8988T (cell line): Measurements from ENCODE around the gene RBM15.

Source experiments
- DNase-seq: peaks from one replicate; pipeline ENCODE4 v3.0.0; 2011

Gene RBM15

GRCh38 chr1:110355321-110355720 is 16.1 kb downstream of the RBM15 start:
- no peak for DNase-seq

- DNase-seq = no peak
These were observed 17.2 kb downstream of the RBM15 start for GRCh38 chr1:110356379-110356778.

DNA sequence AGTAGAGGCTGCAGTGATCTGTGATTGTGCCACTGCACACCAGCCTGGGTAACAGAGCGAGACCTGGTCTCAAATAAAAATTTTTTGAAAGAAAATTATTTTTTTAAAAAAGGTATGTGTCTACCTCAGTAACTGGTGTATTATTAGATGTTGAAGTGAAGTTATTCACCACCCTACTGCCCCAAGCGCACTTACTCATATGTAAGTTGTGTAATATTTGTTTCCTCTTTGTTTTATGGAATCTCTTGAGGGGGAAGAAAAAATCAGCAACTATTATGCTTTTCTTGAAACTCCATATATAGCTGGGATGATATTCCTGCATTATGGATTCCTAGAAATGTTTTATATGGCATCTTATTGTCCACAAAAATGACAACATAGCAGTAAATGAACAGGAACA is 21.3 kb downstream of the RBM15 start:
- no peak for DNase-seq

DNA sequence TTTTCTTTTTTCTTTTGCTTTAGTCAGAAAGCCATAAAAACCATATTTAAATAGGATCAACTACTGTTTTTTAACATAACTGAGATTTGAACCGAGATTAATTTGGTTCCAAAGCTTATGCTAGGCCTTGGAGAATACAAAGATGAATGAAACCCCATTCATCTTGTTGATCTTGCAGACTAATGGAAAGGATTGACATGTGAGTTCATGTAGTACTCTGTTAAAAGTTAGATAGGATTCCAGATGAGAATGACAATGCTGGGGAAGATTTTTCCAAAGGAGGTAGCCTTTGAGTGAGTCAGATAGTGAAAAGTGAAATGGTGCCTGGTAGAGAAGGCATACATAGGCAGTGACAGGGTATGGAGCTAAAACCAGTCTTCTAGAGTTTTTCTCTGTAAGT is 22.7 kb downstream of the RBM15 start:
- DNase-seq = no peak

GRCh38 chr1:110364221-110364620 is 25.0 kb downstream of the RBM15 start:
- DNase-seq = no peak

DNA sequence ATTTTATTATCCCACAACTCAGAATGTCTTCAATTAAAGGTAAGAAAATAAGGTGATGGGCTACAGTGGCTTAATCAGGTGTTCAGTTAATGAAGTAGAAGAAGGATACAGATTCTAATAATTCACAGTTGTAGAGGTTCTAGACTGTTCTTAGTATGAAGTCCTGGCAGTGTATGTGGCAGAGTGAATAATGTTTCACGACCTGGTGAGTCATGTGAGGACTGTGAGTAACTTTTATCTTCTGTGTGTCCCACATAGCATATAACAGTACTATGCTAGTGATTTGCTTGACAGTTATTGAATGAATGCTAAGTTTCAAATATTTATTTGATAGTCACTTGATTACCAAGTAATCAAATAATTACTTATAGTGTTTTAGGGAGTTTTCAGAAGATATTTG is 31.6 kb downstream of the RBM15 start:
- DNase-seq = no peak

GRCh38 chr1:110375490-110375889 is 36.3 kb downstream of the RBM15 start:
- no peak for DNase-seq

DNA sequence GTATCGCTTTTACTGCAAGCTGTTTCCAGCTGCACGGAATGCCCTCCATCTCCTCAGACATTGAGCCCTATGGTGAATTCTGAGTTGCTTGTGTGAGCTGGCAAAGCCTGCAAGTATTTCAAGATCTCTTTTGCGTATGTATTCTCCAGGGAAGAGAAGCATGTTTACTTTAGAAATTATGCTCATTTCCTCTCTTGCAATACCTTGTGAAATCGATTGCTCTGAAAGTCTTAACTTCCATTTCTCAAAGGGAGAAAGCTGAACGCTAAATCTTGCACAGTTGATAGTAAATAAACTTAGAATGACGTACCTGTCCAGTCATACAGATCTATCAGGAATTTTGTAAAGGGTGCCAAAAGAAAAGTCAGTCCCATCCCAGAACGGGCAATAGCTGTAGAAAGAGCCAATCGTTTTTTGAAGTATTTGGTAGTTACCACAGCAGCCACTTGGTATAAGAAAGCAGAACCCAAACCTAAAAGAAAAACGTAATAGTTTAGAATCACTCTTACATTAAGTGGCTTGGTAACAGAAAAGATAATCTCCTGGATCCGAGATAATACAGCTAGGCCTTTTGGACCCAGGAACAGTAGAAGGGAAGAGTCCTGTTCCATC is 41.6 kb downstream of the RBM15 start:
- DNase-seq = no peak

- DNase-seq = no peak
These were observed 44.2 kb downstream of the RBM15 start for GRCh38 chr1:110383251-110383990.

DNA sequence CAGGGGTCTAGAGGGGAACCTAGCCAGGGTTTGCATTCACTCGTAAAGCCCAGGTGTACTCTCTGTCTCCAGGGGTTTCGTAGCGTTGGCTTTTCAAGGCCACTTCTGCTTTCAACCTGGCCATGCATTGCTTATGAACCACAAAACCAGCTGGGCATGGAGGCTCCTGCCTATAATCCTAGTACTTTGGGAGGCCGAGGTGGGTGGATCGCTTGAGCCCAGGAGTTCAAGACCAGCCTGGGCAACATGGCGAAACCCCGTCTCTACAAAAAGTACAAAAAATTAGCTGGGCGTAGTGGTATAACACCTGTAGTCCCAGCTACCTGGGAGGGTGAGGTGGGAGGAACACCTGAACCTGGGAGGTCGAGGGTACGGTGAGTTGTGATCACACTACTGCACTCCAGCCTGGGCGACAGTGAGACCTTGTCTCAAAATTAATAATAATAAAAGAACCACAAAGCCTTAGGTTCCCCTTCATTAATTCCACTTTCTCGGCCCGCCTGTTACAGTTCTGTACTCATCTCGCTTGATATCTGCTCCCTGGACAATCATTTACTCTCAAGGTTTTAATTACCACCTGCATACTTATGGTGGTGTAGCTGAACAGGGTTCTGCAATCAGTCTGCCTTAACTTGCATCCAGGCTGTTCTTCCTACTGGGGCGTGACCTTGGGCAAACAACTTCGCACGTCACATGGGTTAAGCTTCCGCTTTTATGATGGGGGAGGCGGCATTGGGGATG is 45.6 kb downstream of the RBM15 start:
- no peak for DNase-seq

DNA sequence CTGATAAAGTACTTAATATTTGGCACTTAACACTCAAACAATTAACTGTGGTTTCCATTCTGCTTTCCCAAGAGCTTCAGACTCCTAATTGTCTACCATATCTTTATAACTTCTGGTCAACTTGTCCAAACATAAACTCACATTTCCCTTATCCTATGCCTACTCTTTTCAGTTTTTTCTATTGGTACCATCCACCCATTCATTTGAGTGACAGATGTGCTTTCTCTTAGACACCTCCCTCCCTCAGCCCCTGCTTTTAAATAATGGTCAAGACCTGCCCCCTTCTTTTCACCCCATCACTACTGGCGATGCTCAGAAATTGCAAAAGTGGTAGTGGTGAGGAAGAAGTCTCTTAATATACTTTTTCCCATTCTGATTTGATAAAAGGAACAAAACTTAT is 46.2 kb downstream of the RBM15 start:
- DNase-seq = no peak

DNA sequence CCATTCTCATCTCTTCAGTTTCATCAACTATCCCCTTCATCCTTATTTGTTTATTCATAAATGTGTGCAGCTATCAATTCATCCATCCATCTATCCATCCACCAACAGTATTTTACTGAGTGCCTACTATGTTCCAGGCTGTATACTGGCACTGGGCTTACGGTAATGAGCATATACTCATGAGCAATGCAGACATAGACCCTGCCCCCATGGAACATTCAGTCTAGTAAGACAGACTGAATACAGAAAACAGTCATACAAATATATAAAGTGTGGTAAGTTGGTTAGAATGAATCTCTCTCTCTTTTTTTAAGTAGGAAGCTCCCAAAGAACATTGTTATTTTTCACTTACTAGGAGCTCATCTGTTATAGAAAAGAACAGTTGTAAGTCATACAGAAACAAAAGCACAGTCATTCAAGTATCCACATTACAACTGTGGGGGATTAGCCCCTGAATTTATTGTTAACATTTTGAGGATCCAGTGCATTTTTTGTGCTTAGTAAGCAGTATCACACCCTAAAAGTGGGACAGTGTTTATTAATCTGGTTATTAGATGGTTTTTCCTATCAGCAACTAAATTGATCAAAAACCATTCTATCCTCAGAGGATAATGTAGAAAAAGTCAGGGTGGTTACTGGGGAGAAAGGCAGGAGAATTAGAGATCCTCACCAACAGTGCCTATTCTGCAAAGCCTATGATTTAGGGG is 48.0 kb downstream of the RBM15 start:
- no peak for DNase-seq

- DNase-seq = no peak
These were observed 50.9 kb downstream of the RBM15 start for GRCh38 chr1:110390096-110390495.

- DNase-seq = no peak
These were observed 51.6 kb downstream of the RBM15 start, which contains the start of gene SLC16A4 for GRCh38 chr1:110390692-110391245. Gene SLC16A4 (minus strand): TSS chr1:110391026. CDS start chr1:110389323, 1,703 bp downstream.

DNA sequence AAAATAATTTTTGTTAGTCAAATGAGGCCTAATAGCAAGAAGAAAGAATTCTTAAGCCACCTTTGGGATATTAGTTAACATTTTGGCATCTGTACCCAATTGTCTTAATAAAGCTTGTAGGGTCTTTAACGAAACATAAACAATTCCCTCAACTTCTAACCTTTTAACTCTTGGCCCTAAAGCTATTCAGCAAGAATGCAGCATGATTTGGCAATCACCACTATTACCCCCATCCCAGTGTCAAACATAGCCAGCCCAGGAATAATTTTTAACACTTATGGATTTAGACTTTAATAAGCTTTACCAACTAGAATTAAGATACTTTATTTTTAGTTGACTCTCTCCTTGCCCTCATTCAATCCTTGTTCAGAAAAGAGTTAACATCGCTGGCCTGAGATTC is 54.1 kb downstream of the RBM15 start:
- DNase-seq = no peak

DNA sequence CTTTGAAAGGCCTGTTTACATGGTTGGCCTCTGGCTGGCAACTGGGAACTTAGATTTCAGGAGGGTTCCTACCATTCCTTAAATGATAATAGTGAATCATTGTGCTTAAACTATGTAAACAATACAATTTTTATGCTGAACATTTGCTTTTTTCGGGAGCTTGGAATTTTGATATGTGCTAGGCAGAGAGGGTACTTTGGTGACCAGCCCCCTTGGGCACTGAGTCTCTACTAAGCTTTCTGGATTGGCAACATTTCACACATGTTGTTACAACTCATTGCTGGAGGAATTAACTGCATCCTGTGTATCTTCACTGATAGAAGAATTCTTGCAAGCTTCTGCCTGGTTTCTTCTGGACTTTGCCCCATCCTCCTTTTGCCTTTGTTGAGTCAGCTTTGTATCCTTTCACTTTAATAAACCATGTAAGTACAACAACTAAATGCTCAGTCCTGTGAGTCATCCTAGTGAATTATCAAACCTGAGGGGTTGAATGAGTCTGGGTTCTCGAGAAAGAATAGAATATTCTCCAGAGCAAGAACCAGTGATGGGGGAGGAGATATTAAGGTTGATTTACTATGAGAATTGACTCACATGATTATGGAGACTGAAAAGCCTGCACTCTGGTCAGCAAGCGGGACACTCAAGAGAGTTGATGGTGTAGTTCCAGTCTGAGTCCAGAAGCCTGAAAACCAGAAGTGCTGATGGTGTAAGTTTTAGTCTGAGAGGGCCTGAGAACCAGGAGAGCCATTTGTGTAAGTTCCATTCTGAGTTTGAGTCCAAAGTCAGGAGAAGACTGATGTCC is 54.7 kb downstream of the RBM15 start:
- DNase-seq = no peak

- no peak for DNase-seq
These were observed 55.3 kb downstream of the RBM15 start for GRCh38 chr1:110394493-110394820.
